ENCODE data around the gene SSBP3.

SSBP3 gene

DNA sequence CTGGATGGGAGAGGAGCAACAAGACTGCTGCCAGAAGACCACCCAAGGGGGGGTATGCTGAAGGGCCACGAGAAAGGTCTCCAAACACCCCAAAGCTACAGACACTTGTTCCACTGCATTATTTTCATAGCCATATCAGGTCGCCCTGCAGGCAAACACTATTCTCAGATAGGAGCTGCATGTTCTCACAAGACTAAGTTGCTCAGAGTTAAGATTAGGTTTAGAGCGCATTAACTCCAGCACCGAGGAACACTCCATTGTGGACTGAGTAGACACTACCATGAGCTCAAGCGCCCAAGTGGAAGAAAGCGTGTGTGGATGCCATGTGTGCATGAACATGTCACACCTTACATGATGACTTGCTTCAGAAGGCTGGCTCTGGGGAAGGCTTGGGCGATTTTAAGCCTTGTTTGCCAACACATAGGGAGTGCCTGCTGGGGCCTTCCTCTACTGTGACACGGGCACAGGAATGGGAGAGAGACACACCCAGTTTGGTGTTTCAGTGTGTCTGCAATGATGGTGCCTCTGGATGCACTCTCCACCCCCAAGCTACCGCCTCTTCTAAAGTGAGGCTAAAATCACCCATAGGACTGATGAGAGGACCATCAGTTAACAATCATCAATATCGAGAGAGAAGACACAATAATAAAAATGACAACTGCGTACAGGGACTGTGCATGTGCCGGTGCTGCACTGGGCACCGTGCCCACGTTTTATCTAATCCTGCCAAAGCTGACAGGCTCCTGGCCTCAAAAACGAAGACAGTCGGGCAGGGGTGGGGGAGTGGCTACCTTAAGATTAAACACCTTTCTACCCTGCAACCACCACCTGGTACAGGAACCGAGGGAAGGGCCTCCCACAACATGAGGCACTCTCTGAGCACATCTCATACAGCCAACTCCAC lies 34.9 kb downstream of the SSBP3 start:
- no peak for DNase-seq

DNA sequence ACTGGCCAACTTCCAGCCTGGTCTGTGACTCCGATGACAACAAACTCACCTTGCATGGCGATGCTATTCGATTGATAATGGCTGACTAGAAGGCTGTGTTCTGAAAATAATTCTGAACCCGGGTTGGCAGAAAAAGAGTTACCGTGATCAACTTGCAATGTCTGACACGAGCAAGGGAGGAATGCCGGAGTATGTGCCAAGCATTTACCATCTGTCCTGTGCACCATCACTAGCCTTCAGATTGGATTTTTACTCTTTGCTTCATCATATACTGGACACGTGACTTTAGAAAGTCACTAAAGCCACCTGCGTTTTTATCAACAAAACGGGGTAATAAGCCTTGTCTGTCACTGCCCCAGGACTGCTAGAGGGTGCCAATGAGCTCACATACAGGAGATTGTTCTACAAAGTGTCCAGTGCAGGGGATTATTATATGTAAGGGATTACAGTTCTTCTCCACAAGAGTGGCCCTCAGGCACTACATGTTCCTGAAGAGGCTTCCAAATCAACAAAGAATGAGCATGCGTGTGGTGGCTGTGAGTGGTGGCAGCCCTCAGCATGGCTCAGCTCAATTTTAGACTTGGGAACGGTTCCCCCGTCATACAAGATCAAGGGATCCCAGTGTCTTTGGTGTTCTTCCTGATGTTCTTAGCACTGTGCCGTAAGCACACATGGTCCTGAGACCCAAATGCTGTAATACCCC lies 35.8 kb downstream of the SSBP3 start:
- no peak for DNase-seq

DNA sequence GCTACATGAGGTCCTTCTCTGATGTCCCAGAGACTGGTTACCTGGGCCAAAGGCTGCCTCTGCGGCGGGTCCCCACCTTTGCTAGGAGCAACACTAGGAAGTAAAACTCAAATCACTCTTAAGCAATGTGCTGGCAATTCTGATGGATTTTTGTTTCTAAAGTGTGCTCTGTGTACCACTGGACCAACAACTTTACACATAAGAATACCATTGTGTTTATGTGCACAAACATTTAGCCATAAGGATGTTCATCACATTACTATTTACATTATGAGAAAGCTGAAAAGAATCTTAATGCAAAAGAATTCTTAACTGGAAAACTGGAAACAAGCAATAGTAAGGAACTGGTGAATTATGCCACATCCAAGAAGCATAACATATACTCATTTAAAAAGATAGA lies 38.6 kb downstream of the SSBP3 start:
- DNase-seq, result peak; percentile 31

DNA sequence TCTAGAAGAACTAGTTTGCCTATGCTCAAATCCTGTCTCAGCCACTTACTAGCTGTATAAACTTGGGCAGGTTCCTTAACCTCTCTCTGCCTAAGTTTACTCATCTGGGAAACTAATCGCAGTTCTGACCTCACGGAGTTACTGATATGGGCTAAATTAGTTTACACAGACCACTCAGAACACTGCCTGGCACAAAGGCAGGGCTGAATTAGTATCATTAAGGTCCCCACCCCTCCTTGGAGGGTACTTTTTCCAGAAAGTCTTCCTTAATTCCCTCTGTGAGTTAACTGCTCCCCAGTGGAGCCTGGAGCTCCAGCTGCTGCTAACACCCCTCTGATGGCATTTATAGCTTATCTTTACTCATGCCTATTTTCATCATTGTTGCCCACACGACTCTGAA lies 40.3 kb downstream of the SSBP3 start:
- no peak for DNase-seq

DNA sequence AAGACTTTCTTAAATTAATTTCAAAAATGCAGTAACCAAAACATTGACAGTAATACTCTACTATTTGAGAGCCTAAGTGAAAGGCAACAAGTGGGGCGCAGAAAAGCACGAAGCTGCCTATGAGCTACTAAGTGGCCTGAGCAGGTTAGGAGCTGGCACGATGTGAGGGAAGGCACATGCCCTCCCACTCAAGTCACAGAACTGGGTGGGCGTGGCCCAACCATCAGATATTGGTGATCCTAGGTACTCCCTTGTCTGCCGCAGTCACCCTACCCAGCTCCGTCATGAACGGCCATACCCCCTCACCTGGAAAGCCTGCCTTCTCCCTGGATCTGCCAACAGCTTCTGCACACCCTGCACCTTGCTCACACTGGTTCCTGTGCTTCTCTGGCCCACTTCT lies 40.8 kb downstream of the SSBP3 start:
- no peak for DNase-seq

DNA sequence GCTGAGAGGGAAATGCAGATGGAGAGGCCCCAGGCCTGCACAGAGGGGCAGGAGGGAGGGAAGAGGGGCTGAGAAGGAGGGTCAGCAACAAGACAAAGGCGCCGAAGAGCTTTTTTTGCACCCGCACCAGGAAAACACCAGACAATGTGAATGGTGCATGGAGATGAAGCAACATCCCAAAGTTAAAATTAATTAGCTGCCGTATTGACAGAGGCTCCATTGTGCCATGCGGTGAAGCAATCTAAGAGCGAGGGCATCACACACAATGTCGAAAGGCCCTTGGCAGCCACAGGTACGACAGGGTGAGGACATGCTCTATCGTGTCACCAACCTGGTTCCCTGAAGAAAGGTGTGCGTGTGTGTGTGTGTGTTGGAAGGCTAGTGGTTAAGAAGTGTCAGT lies 41.2 kb downstream of the SSBP3 start:
- DNase-seq, result no peak

DNA sequence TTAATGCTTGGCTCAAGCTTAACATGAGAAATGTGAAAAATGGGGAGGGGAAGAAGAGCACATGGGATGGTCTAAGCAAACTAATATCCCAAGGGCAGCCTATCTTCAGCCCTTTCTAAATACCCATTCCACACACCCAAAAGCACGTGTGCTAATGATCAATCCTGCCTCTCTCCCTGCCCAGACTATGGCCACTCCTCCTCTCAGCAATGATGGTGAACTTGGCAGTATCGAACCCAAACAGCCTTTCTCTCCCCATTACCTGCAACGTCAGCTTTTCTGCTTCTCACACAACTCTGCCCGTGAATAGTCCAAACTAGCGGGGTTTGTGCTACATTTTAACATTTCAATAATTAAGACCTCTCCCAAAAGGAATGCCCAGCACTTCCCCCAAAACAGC lies 41.6 kb downstream of the SSBP3 start:
- no peak for DNase-seq

DNA sequence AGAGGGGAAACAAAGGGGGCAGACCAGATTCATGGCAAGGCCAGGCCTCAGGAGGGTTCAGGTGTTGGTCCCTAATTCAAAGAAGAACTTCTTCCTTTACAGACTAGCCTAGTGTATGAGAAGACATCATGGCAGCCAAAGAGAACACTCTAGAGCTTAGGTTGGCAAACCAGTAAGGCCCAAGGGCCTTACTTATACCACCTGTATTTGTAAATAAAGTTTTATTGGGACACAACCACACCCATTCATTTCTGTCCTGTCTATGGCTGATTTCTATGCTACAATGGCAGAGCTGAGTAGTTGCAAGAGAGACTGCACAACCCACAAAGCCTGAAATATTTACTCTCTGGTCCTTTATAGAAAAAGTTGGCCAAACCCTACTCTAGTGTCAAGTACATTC lies 42.3 kb downstream of the SSBP3 start:
- no peak for DNase-seq

DNA sequence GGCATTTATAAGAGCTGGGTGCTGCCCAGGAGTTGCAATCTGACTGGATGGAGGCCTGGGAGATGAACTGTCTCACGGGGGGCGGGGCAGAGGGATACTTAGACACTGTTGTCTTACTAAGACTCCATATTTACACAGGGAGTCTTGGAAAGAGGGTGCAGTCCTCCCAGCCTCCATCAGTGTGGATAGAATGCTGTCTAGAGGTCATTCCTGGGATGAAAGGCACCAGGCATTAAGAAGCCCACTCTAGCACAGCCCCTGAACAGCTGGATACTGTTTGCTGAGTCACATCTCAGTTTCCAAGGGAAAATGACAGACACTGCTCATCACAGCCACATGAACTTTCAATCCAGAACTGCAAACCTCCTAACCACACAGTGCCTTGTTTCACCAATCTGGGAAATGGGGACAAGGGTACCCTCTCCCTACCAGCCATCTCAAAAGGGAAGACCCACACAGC lies 43.3 kb downstream of the SSBP3 start:
- peak; percentile 36 for DNase-seq

DNA sequence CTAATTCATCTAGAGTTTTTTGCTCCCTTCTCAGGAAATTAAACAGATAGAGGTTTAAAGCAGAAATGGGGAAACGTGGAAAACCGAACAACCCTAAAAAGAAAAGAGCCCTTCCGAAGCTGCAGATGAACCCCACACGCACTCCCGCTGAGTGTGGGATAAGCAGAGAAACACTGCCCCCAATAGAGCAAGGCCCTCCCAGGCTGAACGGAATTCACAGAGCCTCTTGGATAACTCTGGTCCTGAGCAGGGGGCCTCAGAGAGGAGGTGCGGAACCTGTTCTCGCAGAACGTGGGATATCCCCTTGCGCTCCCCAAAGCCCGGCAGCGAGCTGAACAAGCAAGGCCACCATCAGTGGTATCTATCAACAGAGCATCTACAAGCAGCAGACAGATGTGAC lies 44.9 kb downstream of the SSBP3 start:
- DNase-seq, result no peak

DNA sequence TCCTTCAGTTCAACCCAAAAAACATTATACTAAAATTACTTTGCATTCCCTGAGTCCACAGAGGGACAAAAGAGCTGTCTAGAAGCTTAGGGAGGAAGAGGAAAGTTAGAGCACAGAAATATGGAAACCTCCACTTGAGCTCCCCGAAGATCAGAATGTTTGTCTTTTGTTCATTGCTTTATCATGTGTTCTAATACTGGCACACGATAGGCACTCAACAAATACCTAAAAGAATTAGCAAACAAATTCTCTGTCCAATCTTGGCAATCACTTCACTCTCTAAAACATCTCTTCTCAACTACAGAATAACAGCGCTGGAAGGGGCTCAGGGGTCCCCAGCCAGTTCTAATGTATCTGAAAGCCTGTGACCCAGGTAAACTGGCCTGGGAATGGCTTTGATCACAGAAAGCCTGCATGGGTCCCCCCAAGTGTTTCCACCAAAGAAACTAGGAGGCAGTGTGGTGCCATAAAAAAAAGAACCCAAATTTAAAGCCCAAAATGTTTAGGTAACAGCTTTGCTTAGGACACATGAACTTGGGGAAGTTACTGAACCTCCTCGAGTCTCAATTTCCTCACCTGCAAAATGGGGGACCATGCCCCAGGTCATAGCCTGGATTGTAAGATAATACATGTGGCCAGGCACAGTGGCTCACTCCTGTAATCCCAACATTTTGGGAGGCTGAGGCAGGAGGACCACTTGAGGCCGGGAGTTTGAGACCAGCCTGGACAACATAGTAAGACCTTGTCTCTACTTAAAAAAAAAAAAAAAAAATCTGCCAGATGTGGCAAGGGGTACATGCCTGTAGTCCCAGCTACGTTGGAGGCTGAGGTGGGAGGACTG lies 45.8 kb downstream of the SSBP3 start:
- DNase-seq, result no peak

DNA sequence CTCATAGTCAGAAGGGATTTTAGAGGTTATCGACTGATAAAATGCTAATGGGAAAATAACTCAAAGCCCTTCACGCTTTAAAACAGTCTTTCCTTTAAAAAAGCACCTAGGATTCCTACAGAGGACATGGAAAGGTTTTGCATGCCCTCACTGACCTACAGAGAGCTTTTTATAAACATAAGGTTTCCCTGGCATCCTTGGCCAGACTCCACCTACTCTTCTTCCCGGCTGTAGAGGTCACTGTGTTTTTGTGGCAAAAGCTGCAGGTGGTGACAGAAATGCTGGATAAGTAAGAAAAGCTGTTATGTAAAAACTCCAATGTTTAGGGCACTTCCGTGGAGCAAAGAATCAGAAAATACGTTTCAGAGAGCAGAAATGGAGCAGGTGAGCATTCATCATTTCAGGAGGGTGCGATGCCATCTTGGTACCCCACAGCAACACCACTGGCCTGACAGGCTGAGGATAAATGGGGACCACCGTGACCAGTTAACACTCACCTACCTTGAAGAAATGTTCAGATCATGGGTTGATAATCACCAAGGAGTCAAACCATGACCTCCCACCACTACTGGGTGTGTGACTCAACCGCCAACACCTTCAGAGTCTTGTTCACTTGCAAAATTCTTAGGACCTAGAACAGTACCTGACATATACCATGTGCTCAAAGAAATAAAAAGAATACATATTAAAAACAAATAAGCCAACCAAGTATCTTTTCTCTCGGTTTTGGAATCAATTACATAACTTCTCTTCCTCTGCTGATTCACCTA lies 46.6 kb downstream of the SSBP3 start:
- no peak for DNase-seq

DNA sequence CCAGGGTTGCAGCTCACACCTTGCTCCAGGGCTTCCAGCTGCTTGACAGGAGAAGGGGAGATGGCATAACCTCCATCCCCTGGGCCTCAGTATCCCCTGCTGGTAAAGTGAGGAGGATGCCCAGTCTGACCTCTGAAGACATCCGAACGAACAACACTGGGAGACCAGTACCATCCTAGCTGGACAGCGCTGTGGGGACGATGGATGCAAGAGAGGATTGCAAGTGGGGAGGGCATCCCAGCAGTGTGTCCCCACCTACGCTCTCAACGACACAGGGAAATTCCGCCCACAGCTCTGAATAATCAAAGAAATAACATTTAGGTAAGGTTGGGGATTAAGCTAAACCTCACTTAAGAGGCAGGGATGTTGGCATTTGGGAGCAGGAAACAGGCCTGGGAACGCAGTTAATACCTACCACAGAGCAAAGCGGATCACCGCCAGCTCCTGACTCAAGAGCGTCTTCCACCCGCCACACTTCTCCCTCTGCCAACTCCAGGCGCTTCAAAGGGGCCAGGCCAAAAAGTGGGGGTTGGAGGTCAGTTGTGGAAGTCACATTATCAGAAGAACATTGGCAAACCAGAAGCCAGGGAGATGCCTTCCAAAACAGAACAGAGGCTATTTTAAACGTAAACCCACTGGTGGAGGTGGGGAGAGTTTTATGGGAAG lies 47.6 kb downstream of the SSBP3 start:
- DNase-seq, result no peak

DNA sequence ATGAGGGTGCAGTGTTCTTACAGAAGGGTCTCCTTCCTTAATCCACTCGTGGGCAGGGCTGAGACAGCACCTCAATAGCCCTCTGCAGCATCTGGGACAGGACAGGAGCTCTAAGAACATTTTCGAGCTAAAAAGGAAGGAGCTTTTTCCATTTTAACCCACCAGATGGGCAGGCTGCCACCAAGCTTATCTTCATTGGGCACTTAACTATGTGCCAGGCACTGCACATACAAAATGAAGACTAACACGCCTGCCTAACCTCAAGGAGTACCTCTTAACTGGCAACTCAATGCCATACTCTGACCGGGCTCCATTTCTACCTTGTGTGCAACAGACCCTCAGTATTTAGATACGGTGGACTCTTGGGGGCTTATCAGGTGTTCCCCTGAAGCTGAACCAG lies 48.2 kb downstream of the SSBP3 start:
- DNase-seq, result no peak

DNA sequence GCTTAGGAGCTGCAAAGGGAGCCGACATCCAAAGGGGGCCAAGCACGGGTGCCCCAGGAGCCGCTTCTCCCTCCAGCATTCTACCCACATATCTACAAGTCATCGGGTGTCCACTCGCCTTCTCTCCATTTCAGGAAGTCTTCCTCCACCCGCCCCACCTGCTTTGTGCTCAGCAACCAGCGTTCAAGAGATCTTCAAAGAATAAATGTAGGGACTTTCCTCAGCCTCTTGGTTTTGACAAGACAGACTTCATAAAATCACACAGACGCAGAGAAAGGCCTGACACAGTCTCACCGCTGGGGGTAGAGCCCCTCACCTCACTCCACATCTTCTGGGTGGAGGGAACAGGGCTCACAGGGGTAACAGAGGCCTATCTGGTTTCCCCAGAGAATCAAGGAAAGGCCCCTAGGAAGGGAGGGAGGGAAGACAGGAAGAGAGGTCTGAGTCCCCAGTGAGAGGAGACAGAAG lies 49.5 kb downstream of the SSBP3 start:
- no peak for DNase-seq

DNA sequence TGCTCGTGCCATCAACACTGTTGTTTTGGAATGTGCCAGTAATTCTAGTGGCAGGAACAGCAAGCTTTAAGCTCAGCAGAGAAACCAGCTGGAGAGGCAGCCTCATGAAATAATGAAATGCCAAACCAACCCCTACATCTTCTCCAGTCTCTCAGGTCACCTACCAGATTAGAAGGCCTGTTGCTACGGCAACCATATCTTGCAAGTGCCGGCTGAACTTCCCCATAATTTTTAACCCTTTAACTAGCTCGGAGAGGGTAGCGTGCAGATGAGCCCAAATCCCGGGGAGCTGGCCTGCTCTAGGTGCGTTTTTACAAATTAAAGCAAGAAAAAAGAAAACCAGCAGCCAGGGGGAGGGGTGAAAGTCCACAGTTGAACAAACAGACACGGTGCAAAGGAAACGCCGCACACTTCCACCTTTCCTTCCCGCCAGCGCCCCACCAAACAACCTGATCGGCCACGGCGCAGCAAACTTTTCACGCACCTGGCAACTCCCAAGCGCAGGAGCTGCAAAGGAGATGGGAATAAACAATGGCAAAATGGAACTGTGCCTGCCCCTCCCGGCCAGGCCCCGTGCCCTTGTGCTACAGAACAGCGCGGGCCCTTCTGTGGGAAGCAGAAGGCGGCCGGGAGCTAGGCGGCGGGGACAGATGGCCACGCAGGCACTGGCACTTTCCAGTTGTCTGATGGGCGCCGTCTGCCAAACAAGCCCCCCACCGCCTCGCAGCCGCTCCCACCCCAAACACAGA lies 50.1 kb downstream of the SSBP3 start:
- no peak for DNase-seq

DNA sequence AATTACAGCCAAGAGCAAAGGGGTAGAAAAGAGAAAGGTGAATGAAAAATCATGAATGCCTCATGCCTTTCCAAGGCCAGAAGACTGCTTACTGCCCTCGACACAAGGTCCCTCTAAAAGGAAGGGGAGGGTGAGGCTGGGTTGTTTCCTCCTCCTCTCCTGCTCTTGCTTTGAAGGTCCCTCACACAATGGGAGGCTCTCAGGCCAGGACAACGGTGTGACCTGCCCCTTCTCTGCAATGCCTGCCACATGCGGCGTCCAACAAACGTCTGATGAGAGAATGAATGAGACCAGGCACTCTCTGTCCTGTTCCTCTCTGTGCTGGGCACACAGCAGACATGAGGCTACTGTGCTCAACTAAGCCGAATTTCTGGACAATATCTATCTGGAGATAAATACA lies 51.3 kb downstream of the SSBP3 start:
- no peak for DNase-seq

DNA sequence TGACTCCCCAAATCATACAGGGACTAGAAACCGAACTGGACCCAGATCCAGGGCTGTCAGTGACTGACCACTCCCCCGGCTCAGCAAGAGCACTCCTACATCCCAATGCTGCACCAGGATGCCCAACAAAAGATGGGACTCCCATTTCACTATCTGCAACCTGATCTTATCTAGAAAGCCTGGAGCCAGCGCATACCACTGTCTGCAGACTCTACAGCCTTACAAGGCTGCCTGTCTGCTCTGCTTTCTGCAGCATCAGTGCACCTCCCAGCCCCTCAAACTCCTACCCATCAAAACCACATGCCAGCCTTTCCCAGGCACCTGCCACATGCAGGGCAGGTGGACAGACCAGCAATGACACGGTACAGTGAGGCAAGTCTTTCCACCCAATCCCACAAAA lies 52.2 kb downstream of the SSBP3 start:
- no peak for DNase-seq

DNA sequence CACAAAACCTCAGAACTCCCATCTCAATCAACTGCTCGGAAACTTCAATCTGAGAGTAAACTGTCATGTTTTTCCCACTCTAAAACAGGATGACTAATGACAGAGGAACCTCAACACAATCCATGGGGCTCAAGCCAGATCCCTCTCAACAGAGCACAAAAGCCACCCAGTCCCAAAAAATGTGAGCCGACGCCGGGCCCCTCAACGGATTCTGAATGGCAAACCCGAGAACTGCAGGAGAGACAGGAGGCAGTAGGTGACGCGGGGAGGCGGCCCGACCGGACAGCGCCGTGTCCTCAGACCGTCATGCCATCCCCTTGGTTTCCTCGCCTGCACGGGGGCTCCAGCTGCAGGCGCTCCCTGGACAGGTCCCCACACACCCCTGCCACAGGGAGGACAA lies 53.4 kb downstream of the SSBP3 start:
- peak; percentile 56 for DNase-seq

DNA sequence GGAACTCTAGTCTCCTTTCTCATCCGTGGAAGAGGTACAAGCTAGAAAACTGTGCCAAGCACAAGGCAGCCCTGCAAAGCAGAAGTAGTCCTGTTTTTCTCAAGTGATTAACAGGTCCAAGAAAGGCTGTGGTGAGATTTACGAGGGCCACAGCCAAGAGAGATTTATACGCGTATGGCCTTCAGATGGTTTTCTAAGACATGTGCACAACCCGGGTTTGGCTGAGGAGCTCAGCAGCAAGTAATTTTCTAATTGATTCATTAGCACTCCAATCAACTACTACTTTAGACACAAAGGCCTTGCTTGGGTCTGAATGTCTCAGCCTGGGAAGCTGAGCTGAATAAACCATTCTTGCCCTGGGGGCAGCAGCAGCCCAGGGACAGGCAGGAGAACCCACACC lies 55.8 kb downstream of the SSBP3 start:
- no peak for DNase-seq

DNA sequence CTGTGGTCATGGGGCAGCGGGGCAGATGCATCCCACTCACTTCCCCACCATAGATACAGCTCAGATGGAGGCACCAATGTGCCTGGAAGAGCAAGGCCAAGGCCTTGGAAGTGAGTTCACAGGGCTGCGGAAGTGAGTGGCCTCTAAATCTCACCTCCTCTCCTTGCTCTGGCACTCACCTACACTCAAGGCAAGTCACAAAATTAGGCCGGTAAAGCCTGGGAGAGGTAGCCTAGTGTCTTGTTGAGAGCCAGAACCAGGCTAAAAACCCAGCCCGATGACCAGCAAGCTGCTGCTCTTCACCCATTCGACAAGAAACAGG lies 57.5 kb downstream of the SSBP3 start:
- no peak for DNase-seq

Data from fibroblast of skin of back (primary cell).